ENCODE results near the gene CCDC47. TPM values are rescaled to one million over a fixed set of nuclear protein-coding genes. Genes with fewer than 3 reads are reported as not detected.
A peak's percentile ranks its signal among the peaks of the same experiment; 100 is the strongest.

The CCDC47 gene
- total and polyA plus RNA-seq, 2 of the 13 experiments (the other 11 are each of a cell fraction or from before 2014, with no cell fraction given) = 59.3 to 99.5 TPM

DNA sequence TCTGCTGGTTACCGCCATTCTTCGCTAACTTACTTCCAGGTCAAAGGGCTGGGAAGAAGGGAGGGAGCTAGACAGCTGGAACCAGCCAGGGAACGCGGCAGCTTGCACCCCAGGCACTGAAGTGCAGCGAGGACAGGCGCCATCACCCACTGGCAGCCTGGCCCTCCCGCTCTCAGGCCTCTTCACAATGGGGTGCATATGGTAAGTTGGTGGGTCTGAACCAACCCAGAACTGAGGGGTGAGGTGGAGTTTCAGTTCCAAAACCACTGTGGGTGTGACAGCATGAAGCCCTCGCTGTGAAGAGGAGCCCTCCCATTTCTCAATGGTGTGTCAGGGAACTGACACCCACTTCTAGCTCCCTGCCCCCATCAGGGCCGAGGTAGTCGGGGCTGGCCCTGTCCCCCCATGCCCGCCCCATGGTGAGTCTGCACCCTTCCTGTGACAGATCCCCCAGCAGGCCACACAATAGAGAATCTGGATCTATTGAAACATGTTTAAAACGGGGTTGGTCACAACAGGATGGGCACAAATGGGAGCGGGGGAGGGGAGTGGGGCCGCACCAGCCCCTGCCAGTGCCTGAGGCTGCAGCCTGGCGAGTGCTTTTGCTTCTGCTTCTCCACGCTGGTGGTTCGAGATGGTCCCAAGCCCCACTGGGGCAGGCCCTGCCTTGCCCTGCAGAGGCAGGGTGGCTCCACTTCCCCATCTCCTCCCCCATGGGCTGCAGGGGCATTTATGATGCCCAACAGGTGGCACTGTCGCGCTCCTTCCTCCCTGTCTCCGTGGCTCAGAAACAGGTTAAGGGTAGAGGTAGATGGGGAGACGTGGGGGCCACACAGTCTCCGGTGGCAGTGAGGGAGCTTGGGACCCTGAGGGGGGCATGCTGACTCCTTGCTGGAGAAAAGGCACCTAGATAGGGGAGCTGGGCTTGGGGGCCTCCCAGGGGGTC is 75.8 kb downstream of the CCDC47 start (continued):
- TF ChIP-seq, protein P1, sequence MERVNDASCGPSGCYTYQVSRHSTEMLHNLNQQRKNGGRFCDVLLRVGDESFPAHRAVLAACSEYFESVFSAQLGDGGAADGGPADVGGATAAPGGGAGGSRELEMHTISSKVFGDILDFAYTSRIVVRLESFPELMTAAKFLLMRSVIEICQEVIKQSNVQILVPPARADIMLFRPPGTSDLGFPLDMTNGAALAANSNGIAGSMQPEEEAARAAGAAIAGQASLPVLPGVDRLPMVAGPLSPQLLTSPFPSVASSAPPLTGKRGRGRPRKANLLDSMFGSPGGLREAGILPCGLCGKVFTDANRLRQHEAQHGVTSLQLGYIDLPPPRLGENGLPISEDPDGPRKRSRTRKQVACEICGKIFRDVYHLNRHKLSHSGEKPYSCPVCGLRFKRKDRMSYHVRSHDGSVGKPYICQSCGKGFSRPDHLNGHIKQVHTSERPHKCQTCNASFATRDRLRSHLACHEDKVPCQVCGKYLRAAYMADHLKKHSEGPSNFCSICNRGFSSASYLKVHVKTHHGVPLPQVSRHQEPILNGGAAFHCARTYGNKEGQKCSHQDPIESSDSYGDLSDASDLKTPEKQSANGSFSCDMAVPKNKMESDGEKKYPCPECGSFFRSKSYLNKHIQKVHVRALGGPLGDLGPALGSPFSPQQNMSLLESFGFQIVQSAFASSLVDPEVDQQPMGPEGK (CRISPR knock-in tag; IDR thresholded peaks at IDR 0.05) = peak; percentile 75
- TF ChIP-seq EHMT2 (IDR thresholded peaks at IDR 0.05; ENCODE audit: borderline replicate concordance, low read depth, low read length) = no peak
- no peak for TF ChIP-seq ZNF253 (CRISPR knock-in tag; IDR thresholded peaks at IDR 0.05; ENCODE audit: borderline replicate concordance)
- no peak for TF ChIP-seq ZNF333 (CRISPR knock-in tag; IDR thresholded peaks at IDR 0.05; ENCODE audit: borderline replicate concordance)
- TF ChIP-seq, protein P2, sequence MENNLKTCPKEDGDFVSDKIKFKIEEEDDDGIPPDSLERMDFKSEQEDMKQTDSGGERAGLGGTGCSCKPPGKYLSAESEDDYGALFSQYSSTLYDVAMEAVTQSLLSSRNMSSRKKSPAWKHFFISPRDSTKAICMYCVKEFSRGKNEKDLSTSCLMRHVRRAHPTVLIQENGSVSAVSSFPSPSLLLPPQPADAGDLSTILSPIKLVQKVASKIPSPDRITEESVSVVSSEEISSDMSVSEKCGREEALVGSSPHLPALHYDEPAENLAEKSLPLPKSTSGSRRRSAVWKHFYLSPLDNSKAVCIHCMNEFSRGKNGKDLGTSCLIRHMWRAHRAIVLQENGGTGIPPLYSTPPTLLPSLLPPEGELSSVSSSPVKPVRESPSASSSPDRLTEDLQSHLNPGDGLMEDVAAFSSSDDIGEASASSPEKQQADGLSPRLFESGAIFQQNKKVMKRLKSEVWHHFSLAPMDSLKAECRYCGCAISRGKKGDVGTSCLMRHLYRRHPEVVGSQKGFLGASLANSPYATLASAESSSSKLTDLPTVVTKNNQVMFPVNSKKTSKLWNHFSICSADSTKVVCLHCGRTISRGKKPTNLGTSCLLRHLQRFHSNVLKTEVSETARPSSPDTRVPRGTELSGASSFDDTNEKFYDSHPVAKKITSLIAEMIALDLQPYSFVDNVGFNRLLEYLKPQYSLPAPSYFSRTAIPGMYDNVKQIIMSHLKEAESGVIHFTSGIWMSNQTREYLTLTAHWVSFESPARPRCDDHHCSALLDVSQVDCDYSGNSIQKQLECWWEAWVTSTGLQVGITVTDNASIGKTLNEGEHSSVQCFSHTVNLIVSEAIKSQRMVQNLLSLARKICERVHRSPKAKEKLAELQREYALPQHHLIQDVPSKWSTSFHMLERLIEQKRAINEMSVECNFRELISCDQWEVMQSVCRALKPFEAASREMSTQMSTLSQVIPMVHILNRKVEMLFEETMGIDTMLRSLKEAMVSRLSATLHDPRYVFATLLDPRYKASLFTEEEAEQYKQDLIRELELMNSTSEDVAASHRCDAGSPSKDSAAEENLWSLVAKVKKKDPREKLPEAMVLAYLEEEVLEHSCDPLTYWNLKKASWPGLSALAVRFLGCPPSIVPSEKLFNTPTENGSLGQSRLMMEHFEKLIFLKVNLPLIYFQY (CRISPR knock-in tag; IDR thresholded peaks at IDR 0.05; ENCODE audit: borderline replicate concordance) = no peak
- no peak for TF ChIP-seq ZNF296 (CRISPR knock-in tag; conservative IDR thresholded peaks at IDR 0.05)
- no peak for TF ChIP-seq RAD51 (IDR thresholded peaks at IDR 0.05; ENCODE audit: borderline replicate concordance)
- TF ChIP-seq, protein P3, sequence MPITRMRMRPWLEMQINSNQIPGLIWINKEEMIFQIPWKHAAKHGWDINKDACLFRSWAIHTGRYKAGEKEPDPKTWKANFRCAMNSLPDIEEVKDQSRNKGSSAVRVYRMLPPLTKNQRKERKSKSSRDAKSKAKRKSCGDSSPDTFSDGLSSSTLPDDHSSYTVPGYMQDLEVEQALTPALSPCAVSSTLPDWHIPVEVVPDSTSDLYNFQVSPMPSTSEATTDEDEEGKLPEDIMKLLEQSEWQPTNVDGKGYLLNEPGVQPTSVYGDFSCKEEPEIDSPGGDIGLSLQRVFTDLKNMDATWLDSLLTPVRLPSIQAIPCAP (CRISPR knock-in tag; IDR thresholded peaks at IDR 0.05; ENCODE audit: low read depth) = no peak
- no peak for TF ChIP-seq ZSCAN30 (CRISPR knock-in tag; IDR thresholded peaks at IDR 0.05)
- no peak for TF ChIP-seq ZNF430 (CRISPR knock-in tag; IDR thresholded peaks at IDR 0.05)
- TF ChIP-seq SRY (CRISPR knock-in tag; IDR thresholded peaks at IDR 0.05) = no peak
- no peak for TF ChIP-seq SP140L (CRISPR knock-in tag; IDR thresholded peaks at IDR 0.05; ENCODE audit: borderline replicate concordance)
- no peak for TF ChIP-seq ZSCAN12 (CRISPR knock-in tag; IDR thresholded peaks at IDR 0.05)
- no peak for TF ChIP-seq SMAD1 (CRISPR knock-in tag; IDR thresholded peaks at IDR 0.05; ENCODE audit: borderline replicate concordance, low read depth)
- TF ChIP-seq, protein P4, sequence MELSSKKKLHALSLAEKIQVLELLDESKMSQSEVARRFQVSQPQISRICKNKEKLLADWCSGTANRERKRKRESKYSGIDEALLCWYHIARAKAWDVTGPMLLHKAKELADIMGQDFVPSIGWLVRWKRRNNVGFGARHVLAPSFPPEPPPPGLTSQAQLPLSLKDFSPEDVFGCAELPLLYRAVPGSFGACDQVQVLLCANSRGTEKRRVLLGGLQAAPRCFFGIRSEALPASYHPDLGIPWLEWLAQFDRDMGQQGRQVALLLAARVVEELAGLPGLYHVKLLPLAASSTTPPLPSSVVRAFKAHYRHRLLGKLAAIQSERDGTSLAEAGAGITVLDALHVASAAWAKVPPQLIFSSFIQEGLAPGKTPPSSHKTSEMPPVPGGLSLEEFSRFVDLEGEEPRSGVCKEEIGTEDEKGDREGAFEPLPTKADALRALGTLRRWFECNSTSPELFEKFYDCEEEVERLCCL (CRISPR knock-in tag; IDR thresholded peaks at IDR 0.05; ENCODE audit: borderline replicate concordance) = no peak
- no peak for TF ChIP-seq ZIK1 (CRISPR knock-in tag; IDR thresholded peaks at IDR 0.05; ENCODE audit: borderline replicate concordance, low read depth)
- TF ChIP-seq GLI4 (CRISPR knock-in tag; IDR thresholded peaks at IDR 0.05; ENCODE audit: borderline replicate concordance) = no peak
- TF ChIP-seq RBFOX2 (IDR thresholded peaks at IDR 0.05; ENCODE audit: low read depth, low read length) = no peak
